GM23338 (cell line): Measurements from ENCODE around the gene UBE2I. TPM values are rescaled to one million over a fixed set of nuclear protein-coding genes. Genes with fewer than 3 reads are reported as not detected.
A peak's percentile ranks its signal among the peaks of the same experiment; 100 is the strongest.

Experiments
- ATAC-seq: fragments of 200-7000 bp; cut with Tn5 transposase; 3 replicates; pipeline ENCODE4 v1.9.1; 2020
- DNase-seq: peaks from one replicate; pipeline ENCODE4 v3.0.0-alpha.2; 2015; ENCODE audit warnings: low spot score
- H2AFZ ChIP-seq: fragments of 200-600 bp; sonication (generic); 2 replicates; pipeline ENCODE4 v1.8.0; 2016; ENCODE audit warnings: antibody characterized with exemption, mild to moderate bottlenecking, moderate library complexity
- H3F3A ChIP-seq: fragments of 200-600 bp; sonication (generic); replicated peaks from 2 replicates; pipeline ENCODE4 v1.8.0; 2017; ENCODE audit warnings: antibody characterized with exemption, mixed run types, low read depth
- H3K27ac ChIP-seq: fragments of 200-600 bp; sonication (generic); 2 replicates; pipeline ENCODE4 v1.6.1; 2016; ENCODE audit warnings: low read depth
- H3K27me3 ChIP-seq: fragments of 200-600 bp; sonication (generic); 2 replicates; pipeline ENCODE4 v1.8.0; 2016; ENCODE audit warnings: mild to moderate bottlenecking, mixed run types, moderate library complexity; ENCODE audit not compliant: insufficient read depth
- H3K36me3 ChIP-seq: fragments of 200-600 bp; sonication (generic); 2 replicates; pipeline ENCODE4 v1.8.0; 2016; ENCODE audit warnings: mild to moderate bottlenecking; ENCODE audit not compliant: insufficient read depth
- H3K4me1 ChIP-seq: fragments of 200-600 bp; sonication (generic); 2 replicates; pipeline ENCODE4 v1.8.0; 2016; ENCODE audit warnings: mild to moderate bottlenecking, moderate library complexity; ENCODE audit not compliant: insufficient read depth
- H3K4me2 ChIP-seq: fragments of 200-600 bp; sonication (generic); 2 replicates; pipeline ENCODE4 v1.7.1; 2017; ENCODE audit warnings: mixed run types
- H3K4me3 ChIP-seq: fragments of 200-600 bp; sonication (generic); 2 replicates; pipeline ENCODE4 v1.6.1; 2016; ENCODE audit warnings: mixed run types
- H3K79me2 ChIP-seq: fragments of 200-600 bp; sonication (generic); replicated peaks from 2 replicates; pipeline ENCODE4 v1.8.0; 2017; ENCODE audit warnings: mild to moderate bottlenecking; ENCODE audit not compliant: insufficient read depth
- H3K9me2 ChIP-seq: fragments of 200-600 bp; sonication (generic); 2 replicates; pipeline ENCODE4 v1.8.0; 2017; ENCODE audit not compliant: insufficient read depth
- H4K20me1 ChIP-seq: fragments of 200-600 bp; sonication (generic); replicated peaks from 2 replicates; pipeline ENCODE4 v1.8.0; 2017; ENCODE audit warnings: mild to moderate bottlenecking; ENCODE audit not compliant: insufficient read depth
- H3K27ac Mint-ChIP-seq: 2 replicates; pipeline ENCODE4 v1.8.0; 2020; ENCODE audit warnings: inconsistent platforms, mild to moderate bottlenecking, moderate library complexity, mixed read lengths
- H3K27me3 Mint-ChIP-seq: 3 replicates; pipeline ENCODE4 v1.8.0; 2022; ENCODE audit warnings: low read depth, mild to moderate bottlenecking, moderate library complexity, mixed read lengths, inconsistent platforms; ENCODE audit not compliant: insufficient read depth, poor library complexity
- H3K36me3 Mint-ChIP-seq: 3 replicates; pipeline ENCODE4 v1.8.0; 2021; ENCODE audit warnings: low read depth, mild to moderate bottlenecking, inconsistent platforms, moderate library complexity, mixed read lengths
- H3K4me1 Mint-ChIP-seq: 3 replicates; pipeline ENCODE4 v1.8.0; 2020; ENCODE audit warnings: mild to moderate bottlenecking, inconsistent platforms, mixed read lengths
- H3K4me3 Mint-ChIP-seq: 3 replicates; pipeline ENCODE4 v1.8.0; 2021; ENCODE audit warnings: moderate library complexity, mild to moderate bottlenecking, inconsistent platforms, mixed read lengths
- H3K9me3 Mint-ChIP-seq: 3 replicates; pipeline ENCODE4 v1.8.0; 2020; ENCODE audit warnings: moderate library complexity, mild to moderate bottlenecking, inconsistent platforms, mixed read lengths
- CREB1 ChIP-seq: fragments of 250-450 bp; sonication (Bioruptor Pico); IDR thresholded peaks from 2 replicates; pipeline ENCODE4 v1.5.0; 2020; ENCODE audit warnings: low read depth, mild to moderate bottlenecking, moderate library complexity
- EZH2 ChIP-seq: fragments of 200-600 bp; sonication (generic); IDR thresholded peaks from one replicate; pipeline ENCODE4 v1.8.0; 2017; ENCODE audit warnings: antibody characterized with exemption, mild to moderate bottlenecking, low read depth; ENCODE audit not compliant: unreplicated experiment
- EZH2phosphoT487 ChIP-seq: fragments of 200-600 bp; sonication (generic); IDR thresholded peaks from one replicate; pipeline ENCODE4 v1.8.1; 2018; ENCODE audit warnings: antibody characterized with exemption; ENCODE audit not compliant: unreplicated experiment
- JUNB ChIP-seq: IDR thresholded peaks from one replicate; pipeline ENCODE4 v1.6.1; 2016; ENCODE audit warnings: antibody characterized with exemption; ENCODE audit not compliant: unreplicated experiment
- NANOG ChIP-seq: IDR thresholded peaks from 2 replicates; pipeline ENCODE4 v1.6.1; 2016; ENCODE audit warnings: antibody characterized with exemption, borderline replicate concordance
- POLR2AphosphoS5 ChIP-seq: IDR thresholded peaks from 2 replicates; pipeline ENCODE4 v1.6.1; 2016; ENCODE audit warnings: antibody characterized with exemption, low read depth
- ZNF114 ChIP-seq: fragments of 250-450 bp; sonication (Bioruptor Pico); IDR thresholded peaks from 2 replicates; pipeline ENCODE4 v1.5.0; 2020; ENCODE audit warnings: mild to moderate bottlenecking, moderate library complexity
- ZNF331 ChIP-seq: fragments of 250-450 bp; sonication (Bioruptor Pico); IDR thresholded peaks from 2 replicates; pipeline ENCODE4 v1.5.0; 2020; ENCODE audit warnings: low read depth, mild to moderate bottlenecking, moderate library complexity
- polyA plus RNA-seq: library from polyadenylated mRNA; unstranded; fragments of >200 nt; fragmentation: Nextera tagmentation; extraction: Ambion mirVana; gene quantifications from 2 replicates; pipeline ENCODE4 v1.2.1, GENCODE V29; 2016
- total RNA-seq: library from RNA; depleted of rRNA; stranded (reverse); fragments of >200 nt; shearing (Covaris generic); gene quantifications from 2 replicates; pipeline ENCODE4 v1.2.3, GENCODE V29; 2014
- TF ChIP-seq, protein P1 (sequence below), 2 experiments: fragments of 200-600 bp in 1 of 2; sonication (generic) in 1 of 2; conservative IDR thresholded peaks; 2 replicates each; pipeline versions ENCODE4 v1.5.1 to v1.6.1; 2016 to 2017; ENCODE audit warnings: antibody characterized with exemption in 2 of 2, low read depth in 2 of 2, mild to moderate bottlenecking in 2 of 2, moderate library complexity in 1 of 2
- TF ChIP-seq, protein P2 (sequence below): fragments of 250-450 bp; sonication (Bioruptor Pico); IDR thresholded peaks from 2 replicates; pipeline ENCODE4 v1.5.0; 2020; ENCODE audit warnings: mild to moderate bottlenecking, moderate library complexity
- TF ChIP-seq, protein P3 (sequence below): IDR thresholded peaks from one replicate; pipeline ENCODE4 v1.6.1; 2018; ENCODE audit warnings: antibody characterized with exemption; ENCODE audit not compliant: unreplicated experiment
- TF ChIP-seq, protein P4 (sequence below): IDR thresholded peaks from 2 replicates; pipeline ENCODE4 v1.6.1; 2016; ENCODE audit warnings: antibody characterized with exemption

UBE2I gene
- total and polyA plus RNA-seq, 2 experiments from 2014 or later: 116 to 220 TPM

DNA sequence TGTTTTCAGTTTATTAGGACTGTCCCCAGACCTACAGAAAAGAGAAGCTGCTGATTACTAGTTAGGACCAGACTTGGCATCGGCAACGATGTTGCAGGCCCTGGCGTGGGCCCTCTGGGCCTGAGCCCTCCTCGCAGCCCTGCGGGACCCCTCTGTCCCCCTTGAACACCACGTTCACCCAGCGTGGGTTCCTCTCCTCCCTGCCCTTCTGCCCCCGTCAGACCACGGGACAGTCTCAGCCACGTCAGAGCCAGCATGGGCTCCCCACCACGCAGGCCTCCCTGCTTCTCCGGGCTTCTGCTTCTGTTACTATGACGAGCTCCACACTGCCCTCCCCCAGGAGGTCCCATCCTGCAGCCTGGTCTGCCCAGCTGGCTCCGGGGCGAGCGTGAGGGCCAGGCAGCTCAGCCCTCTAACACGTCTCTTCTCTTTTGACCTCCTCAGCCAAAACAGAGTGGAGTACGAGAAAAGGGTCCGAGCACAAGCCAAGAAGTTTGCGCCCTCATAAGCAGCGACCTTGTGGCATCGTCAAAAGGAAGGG, 14.9 kb downstream of the UBE2I start:
- Histone ChIP-seq H3K27ac (no peak overlapping the region), H3K4me1 (no peaks in the 10 kb centered on the region), H3K27me3 (no peaks in the 10 kb centered on the region), H3K9me2 (no peaks in the 10 kb centered on the region), H3K4me3 (no peak overlapping the region), H3K4me2 (no peak overlapping the region), H3K79me2 (0 out of 2 replicates have a peak, but pooled peaks cover 10% of the 10 kb centered on the region), H2AFZ (no peak overlapping the region), H4K20me1 (peaks cover 8% of the 10 kb centered on the region; the same call in 1 of the 2 replicates), H3F3A (peaks cover 11% of the 10 kb centered on the region; the same call in 1 of the 2 replicates), H3K36me3 (peaks cover 10% of the 10 kb centered on the region; the same call in 1 of the 2 replicates)
- H3K4me1 Mint-ChIP-seq: peaks cover 7% of the 10 kb centered on the region
- DNase-seq (no peak), ATAC-seq (peak; percentile 5)
- peaks cover 50% of the 10 kb centered on the region for H3K36me3 Mint-ChIP-seq
- H3K27ac Mint-ChIP-seq: no peak overlapping the region
- peaks cover 10% of the 10 kb centered on the region for H3K27me3 Mint-ChIP-seq
- no peak overlapping the region for H3K4me3 Mint-ChIP-seq
- TF ChIP-seq, protein P1, sequence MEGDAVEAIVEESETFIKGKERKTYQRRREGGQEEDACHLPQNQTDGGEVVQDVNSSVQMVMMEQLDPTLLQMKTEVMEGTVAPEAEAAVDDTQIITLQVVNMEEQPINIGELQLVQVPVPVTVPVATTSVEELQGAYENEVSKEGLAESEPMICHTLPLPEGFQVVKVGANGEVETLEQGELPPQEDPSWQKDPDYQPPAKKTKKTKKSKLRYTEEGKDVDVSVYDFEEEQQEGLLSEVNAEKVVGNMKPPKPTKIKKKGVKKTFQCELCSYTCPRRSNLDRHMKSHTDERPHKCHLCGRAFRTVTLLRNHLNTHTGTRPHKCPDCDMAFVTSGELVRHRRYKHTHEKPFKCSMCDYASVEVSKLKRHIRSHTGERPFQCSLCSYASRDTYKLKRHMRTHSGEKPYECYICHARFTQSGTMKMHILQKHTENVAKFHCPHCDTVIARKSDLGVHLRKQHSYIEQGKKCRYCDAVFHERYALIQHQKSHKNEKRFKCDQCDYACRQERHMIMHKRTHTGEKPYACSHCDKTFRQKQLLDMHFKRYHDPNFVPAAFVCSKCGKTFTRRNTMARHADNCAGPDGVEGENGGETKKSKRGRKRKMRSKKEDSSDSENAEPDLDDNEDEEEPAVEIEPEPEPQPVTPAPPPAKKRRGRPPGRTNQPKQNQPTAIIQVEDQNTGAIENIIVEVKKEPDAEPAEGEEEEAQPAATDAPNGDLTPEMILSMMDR (conservative IDR thresholded peaks at IDR 0.05; ENCODE audit: low read depth in 2 of 2): no peak
- TF ChIP-seq ZNF114 (CRISPR knock-in tag) (no peak), ZNF331 (CRISPR knock-in tag) (no peak), NANOG (no peak), CREB1 (CRISPR knock-in tag) (no peak), JUNB (no peak), EZH2 (no peak), EZH2phosphoT487 (no peak), POLR2AphosphoS5 (no peak; the same call in 1 of the 2 replicates)
- TF ChIP-seq, protein P2, sequence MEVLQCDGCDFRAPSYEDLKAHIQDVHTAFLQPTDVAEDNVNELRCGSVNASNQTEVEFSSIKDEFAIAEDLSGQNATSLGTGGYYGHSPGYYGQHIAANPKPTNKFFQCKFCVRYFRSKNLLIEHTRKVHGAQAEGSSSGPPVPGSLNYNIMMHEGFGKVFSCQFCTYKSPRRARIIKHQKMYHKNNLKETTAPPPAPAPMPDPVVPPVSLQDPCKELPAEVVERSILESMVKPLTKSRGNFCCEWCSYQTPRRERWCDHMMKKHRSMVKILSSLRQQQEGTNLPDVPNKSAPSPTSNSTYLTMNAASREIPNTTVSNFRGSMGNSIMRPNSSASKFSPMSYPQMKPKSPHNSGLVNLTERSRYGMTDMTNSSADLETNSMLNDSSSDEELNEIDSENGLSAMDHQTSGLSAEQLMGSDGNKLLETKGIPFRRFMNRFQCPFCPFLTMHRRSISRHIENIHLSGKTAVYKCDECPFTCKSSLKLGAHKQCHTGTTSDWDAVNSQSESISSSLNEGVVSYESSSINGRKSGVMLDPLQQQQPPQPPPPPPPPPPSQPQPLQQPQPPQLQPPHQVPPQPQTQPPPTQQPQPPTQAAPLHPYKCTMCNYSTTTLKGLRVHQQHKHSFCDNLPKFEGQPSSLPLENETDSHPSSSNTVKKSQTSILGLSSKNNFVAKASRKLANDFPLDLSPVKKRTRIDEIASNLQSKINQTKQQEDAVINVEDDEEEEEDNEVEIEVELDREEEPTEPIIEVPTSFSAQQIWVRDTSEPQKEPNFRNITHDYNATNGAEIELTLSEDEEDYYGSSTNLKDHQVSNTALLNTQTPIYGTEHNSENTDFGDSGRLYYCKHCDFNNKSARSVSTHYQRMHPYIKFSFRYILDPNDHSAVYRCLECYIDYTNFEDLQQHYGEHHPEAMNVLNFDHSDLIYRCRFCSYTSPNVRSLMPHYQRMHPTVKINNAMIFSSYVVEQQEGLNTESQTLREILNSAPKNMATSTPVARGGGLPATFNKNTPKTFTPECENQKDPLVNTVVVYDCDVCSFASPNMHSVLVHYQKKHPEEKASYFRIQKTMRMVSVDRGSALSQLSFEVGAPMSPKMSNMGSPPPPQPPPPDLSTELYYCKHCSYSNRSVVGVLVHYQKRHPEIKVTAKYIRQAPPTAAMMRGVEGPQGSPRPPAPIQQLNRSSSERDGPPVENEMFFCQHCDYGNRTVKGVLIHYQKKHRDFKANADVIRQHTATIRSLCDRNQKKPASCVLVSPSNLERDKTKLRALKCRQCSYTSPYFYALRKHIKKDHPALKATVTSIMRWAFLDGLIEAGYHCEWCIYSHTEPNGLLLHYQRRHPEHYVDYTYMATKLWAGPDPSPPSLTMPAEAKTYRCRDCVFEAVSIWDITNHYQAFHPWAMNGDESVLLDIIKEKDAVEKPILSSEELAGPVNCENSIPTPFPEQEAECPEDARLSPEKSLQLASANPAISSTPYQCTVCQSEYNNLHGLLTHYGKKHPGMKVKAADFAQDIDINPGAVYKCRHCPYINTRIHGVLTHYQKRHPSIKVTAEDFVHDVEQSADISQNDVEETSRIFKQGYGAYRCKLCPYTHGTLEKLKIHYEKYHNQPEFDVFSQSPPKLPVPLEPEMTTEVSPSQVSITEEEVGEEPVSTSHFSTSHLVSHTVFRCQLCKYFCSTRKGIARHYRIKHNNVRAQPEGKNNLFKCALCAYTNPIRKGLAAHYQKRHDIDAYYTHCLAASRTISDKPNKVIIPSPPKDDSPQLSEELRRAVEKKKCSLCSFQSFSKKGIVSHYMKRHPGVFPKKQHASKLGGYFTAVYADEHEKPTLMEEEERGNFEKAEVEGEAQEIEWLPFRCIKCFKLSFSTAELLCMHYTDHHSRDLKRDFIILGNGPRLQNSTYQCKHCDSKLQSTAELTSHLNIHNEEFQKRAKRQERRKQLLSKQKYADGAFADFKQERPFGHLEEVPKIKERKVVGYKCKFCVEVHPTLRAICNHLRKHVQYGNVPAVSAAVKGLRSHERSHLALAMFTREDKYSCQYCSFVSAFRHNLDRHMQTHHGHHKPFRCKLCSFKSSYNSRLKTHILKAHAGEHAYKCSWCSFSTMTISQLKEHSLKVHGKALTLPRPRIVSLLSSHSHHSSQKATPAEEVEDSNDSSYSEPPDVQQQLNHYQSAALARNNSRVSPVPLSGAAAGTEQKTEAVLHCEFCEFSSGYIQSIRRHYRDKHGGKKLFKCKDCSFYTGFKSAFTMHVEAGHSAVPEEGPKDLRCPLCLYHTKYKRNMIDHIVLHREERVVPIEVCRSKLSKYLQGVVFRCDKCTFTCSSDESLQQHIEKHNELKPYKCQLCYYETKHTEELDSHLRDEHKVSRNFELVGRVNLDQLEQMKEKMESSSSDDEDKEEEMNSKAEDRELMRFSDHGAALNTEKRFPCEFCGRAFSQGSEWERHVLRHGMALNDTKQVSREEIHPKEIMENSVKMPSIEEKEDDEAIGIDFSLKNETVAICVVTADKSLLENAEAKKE (CRISPR knock-in tag): no peak
- TF ChIP-seq, protein P3, sequence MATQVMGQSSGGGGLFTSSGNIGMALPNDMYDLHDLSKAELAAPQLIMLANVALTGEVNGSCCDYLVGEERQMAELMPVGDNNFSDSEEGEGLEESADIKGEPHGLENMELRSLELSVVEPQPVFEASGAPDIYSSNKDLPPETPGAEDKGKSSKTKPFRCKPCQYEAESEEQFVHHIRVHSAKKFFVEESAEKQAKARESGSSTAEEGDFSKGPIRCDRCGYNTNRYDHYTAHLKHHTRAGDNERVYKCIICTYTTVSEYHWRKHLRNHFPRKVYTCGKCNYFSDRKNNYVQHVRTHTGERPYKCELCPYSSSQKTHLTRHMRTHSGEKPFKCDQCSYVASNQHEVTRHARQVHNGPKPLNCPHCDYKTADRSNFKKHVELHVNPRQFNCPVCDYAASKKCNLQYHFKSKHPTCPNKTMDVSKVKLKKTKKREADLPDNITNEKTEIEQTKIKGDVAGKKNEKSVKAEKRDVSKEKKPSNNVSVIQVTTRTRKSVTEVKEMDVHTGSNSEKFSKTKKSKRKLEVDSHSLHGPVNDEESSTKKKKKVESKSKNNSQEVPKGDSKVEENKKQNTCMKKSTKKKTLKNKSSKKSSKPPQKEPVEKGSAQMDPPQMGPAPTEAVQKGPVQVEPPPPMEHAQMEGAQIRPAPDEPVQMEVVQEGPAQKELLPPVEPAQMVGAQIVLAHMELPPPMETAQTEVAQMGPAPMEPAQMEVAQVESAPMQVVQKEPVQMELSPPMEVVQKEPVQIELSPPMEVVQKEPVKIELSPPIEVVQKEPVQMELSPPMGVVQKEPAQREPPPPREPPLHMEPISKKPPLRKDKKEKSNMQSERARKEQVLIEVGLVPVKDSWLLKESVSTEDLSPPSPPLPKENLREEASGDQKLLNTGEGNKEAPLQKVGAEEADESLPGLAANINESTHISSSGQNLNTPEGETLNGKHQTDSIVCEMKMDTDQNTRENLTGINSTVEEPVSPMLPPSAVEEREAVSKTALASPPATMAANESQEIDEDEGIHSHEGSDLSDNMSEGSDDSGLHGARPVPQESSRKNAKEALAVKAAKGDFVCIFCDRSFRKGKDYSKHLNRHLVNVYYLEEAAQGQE: no peak
- TF ChIP-seq, protein P4, sequence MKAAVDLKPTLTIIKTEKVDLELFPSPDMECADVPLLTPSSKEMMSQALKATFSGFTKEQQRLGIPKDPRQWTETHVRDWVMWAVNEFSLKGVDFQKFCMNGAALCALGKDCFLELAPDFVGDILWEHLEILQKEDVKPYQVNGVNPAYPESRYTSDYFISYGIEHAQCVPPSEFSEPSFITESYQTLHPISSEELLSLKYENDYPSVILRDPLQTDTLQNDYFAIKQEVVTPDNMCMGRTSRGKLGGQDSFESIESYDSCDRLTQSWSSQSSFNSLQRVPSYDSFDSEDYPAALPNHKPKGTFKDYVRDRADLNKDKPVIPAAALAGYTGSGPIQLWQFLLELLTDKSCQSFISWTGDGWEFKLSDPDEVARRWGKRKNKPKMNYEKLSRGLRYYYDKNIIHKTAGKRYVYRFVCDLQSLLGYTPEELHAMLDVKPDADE: no peak
- no peaks in the 10 kb centered on the region for H3K9me3 Mint-ChIP-seq
